Measurements from ENCODE around the gene COX8A. TPM values are rescaled to one million over a fixed set of nuclear protein-coding genes. Genes with fewer than 3 reads are reported as not detected.

The COX8A gene
- total RNA-seq, 3 donors from 2014 or later: 257 to 326 (median 293) TPM

DNA sequence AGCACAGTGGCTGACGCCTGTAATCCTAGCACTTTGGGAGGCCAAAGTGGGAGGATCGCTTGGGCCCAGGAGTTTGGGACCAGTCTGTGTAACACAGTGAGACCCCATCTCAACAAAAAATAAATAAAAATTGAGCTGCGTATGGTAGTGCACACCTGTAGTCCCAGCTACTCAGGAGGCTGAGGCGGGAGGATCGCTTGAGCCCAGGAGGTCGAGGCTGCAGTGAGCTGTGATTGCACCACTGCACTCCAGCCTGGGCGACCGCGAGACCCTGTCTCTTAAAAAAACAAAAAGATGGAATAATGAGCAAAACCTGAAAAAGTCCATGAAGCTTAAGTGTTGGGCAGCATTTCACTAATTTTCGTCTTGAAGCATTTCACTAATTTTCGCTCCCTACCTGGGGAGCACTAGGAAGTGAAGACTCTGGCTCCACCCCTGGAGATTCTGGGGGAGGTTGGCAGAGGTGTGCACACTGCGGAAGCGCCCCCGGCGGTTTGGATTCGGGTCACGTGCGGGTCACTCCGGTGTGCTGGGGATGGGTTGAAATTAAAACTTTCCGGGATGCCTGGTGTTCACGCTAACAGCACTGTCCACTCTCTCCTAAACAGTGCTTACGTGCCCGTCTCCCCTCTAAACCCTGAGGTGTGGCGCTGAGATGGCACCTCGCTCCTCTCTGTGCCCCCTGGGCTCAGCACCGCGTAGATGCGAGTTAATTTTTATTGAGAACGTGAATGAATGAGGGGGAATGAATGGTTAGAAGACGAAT is 36.5 kb upstream of the COX8A start:
- TF ChIP-seq, protein P1, sequence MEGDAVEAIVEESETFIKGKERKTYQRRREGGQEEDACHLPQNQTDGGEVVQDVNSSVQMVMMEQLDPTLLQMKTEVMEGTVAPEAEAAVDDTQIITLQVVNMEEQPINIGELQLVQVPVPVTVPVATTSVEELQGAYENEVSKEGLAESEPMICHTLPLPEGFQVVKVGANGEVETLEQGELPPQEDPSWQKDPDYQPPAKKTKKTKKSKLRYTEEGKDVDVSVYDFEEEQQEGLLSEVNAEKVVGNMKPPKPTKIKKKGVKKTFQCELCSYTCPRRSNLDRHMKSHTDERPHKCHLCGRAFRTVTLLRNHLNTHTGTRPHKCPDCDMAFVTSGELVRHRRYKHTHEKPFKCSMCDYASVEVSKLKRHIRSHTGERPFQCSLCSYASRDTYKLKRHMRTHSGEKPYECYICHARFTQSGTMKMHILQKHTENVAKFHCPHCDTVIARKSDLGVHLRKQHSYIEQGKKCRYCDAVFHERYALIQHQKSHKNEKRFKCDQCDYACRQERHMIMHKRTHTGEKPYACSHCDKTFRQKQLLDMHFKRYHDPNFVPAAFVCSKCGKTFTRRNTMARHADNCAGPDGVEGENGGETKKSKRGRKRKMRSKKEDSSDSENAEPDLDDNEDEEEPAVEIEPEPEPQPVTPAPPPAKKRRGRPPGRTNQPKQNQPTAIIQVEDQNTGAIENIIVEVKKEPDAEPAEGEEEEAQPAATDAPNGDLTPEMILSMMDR (IDR thresholded peaks at IDR 0.05): no peak
- no peak for TF ChIP-seq POLR2AphosphoS5 (IDR thresholded peaks at IDR 0.05)
- no peak for TF ChIP-seq POLR2A (IDR thresholded peaks at IDR 0.05)
- H3K4me1 ChIP-seq: peaks cover 0 to 4% of the 10 kb centered on the region in 2 donors
- H3K27ac ChIP-seq: peak overlapping the region; percentile 76 to 88
- no peaks in the 10 kb centered on the region for H3K27me3 ChIP-seq
- no peak for DNase-seq (ENCODE audit: low spot score in 2 of 2)
- peak overlapping the region; percentile 68 to 76 (median 74) for H3K4me3 ChIP-seq
- intact Hi-C loops (cut with DNase I; ENCODE audit: low total_unique reads): loop anchor here (2.0 kb wide), 1 partner anchor 169 kb away; the partner anchor contains the start of gene ZFTA
- no peaks in the 10 kb centered on the region for H3K36me3 ChIP-seq
- no peaks in the 10 kb centered on the region for H3K9me3 ChIP-seq

DNA sequence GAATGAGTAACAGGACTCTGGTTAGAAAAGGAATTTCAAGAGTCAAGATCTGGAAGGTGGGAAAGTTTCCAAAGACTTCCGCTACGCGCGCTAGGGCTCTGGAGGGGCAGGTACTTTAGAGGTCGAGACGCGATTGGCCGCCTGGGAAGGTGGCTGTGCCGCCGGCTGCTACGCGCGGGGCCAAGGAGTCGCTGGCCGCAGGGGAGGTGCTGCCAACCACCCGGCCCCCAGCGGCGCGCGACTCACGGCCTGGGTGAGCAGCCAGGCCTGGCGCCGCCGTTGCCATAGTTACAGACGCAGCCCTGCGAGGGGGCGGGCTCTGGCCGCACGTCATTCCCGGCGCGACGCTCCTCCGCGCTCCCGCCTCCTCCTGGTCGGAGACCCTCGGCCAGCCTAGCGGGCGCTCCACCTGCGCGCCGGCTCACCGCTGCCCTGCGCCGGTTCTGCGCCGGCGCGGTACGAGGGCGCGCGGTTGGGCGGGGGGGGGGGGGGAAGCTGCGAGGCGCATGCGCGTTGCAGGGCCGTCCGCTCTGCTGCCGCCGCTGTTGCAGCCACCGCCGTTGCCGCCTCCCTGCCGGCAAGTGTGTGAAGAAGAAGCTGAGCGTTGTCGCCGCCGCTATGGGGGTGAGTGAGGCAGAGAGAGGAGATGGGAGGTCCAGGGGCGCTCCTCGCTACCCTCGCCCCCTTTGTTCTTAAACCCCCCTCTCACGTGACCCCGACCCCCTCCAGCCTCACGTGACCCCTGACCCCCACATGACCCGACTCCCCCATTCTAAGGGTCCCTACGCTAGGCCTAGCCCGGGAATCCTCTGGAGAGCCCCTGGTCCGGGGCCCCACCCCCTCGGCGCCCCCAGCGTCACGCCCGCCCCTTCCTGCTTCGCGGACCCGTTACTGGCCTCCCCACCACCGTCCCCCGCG is 35.7 kb upstream of the COX8A start, which contains the start of gene NAA40:
TSS of gene NAA40 (plus strand) at position 524 of the 918 bp plus-strand sequence. CDS start at position 619, 95 bp downstream.
- Histone ChIP-seq H3K9me3 (no peaks in the 10 kb centered on the region), H3K27ac (peak within 1 kb of the TSS; percentile 76 to 88), H3K27me3 (no peaks in the 10 kb centered on the region), H3K4me3 (peak within 1 kb of the TSS; percentile 68 to 76 (median 74)), H3K36me3 (no peaks in the 10 kb centered on the region), H3K4me1 (peaks cover 0 to 4% of the 10 kb centered on the region in 2 donors)
- intact Hi-C loops (cut with DNase I; ENCODE audit: low total_unique reads): loop anchor here (2.0 kb wide), 1 partner anchor 170 kb away; the partner anchor contains the start of gene ZFTA
- DNase-seq (ENCODE audit: low spot score in 2 of 2): peak; percentile 85
- TF ChIP-seq POLR2AphosphoS5 (IDR thresholded peaks at IDR 0.05): peak in 2 of 3 donors; percentile 12 to 56
- TF ChIP-seq, protein P1 (IDR thresholded peaks at IDR 0.05): peak in 1 of 3 donors; percentile 10
- TF ChIP-seq POLR2A (IDR thresholded peaks at IDR 0.05): no peak

DNA sequence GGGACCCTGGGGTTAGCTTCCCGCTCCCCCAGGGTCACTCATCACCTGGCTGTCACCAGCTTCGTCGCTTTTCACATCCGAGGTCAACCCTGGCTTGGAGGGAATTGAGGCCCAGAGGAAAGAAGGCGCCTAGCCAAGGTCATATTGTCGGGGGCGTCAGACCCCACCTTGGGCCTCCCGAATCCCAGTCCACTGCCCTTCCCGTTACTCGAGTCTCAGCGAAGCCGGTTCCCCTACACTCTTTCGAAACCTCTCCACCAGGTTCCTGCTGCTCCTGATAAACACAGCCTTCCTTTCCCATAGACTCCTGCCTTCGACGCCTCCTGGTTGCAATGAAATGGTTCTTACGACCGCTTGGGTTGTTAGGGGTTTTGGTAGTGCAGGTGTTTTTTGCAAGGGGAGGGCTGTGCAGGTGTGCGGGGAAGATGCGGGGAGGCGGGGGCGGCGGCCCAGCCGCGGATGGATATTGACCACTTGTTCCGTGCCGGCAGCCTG is 35.0 kb upstream of the COX8A start:
- H3K9me3 ChIP-seq: no peaks in the 10 kb centered on the region
- intact Hi-C loops (cut with DNase I; ENCODE audit: low total_unique reads): loop anchor here (2.0 kb wide), 1 partner anchor 171 kb away; the partner anchor contains the start of gene ZFTA
- no peaks in the 10 kb centered on the region for H3K27me3 ChIP-seq
- peak overlapping the region; percentile 76 to 88 for H3K27ac ChIP-seq
- DNase-seq (ENCODE audit: low spot score in 2 of 2): no peak
- TF ChIP-seq POLR2AphosphoS5 (IDR thresholded peaks at IDR 0.05) (no peak), POLR2A (IDR thresholded peaks at IDR 0.05) (no peak)
- TF ChIP-seq, protein P1 (IDR thresholded peaks at IDR 0.05): no peak
- peaks cover 0 to 4% of the 10 kb centered on the region in 2 donors for H3K4me1 ChIP-seq
- no peaks in the 10 kb centered on the region for H3K36me3 ChIP-seq
- peak overlapping the region; percentile 68 to 76 (median 74) for H3K4me3 ChIP-seq

DNA sequence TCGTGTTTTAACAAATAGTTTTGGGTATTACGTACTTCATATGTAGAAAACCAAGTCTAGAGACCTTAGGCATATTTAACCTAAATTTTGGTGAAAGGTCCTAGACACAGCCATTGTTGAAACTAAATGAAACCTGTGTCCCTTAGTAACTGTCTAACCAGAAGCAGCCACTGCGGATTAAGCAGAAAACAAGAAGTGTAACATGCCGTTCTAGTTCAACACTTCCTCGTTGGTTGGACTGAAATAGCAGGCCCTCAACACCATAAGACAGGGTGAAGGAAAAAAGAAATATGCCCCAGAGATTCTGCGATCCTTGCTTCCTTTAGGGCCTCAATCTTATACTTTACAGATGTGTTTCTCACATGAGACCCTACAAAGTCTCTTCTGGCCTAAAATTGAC is 33.6 kb upstream of the COX8A start:
- no peak for DNase-seq (ENCODE audit: low spot score in 2 of 2)
- Histone ChIP-seq H3K36me3 (no peaks in the 10 kb centered on the region), H3K27me3 (no peaks in the 10 kb centered on the region), H3K4me1 (peaks cover 0 to 10% of the 10 kb centered on the region in 2 donors), H3K9me3 (no peaks in the 10 kb centered on the region), H3K4me3 (no peak overlapping the region), H3K27ac (peak overlapping the region in 1 of 2 donors; percentile 11)
- TF ChIP-seq, protein P1 (IDR thresholded peaks at IDR 0.05): no peak
- no peak for TF ChIP-seq POLR2AphosphoS5 (IDR thresholded peaks at IDR 0.05)
- no peak for TF ChIP-seq POLR2A (IDR thresholded peaks at IDR 0.05)
- intact Hi-C loops (cut with DNase I; ENCODE audit: low total_unique reads): no loop called here

All from breast epithelium (tissue), 4 donors.